Measurements from ENCODE around the gene COPS9.

COPS9 gene

GRCh38 chr2:240147382-240147781 is 11.3 kb upstream of the COPS9 start:
- DNase-seq: no peak

DNA sequence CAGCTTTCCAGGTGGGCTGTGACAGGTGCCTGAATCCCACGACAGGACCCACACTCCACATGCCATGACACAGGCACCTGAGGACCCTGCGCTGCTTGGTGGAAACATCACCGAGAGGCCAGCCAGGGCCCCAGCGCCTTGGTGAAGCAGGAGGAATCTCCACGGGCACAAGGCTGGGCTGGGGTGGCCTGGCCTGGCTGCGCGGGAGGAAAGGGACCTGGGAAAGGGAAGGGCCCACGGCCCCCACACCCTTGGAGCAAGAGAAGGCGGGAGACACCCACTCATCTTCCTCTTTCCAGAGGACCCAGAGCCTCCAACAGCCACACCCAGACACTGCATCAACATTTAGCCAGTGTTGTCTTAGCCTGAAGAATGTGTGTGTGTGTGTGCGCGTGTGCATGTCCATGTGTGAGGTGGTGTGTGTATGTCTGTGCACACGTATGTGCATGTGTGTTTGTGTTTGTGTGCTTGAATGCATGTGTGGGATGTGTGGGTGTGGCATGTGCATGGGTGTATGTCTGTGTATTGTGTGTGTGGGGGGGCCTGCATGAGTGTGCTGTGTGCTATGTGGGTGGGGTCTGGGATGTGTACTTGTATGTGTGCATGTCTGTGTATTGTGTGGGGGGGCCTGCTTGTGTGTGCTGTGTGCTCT is 10.6 kb upstream of the COPS9 start:
- no peak for DNase-seq

DNA sequence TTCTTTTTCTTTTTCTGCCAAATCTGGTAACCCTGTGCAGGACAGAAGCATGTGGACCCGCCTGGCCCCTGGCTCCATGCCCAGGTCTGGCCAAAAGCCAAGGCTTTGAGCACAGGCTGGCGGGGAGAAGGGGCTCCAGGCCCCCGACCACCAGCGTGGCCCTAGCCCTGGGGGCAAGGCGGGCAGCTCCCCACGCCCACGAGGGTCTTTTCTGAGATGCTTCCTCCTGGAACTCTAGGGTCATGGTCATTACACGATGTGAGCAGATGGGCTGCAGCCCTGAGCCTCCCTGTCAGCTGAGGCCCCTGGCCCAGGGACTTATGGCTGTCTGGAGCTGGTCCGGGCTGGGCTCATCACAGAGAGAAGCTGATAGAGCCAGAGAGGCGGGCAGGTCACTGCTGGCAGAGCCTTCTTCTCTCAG is 10.0 kb upstream of the COPS9 start:
- no peak for DNase-seq

DNA sequence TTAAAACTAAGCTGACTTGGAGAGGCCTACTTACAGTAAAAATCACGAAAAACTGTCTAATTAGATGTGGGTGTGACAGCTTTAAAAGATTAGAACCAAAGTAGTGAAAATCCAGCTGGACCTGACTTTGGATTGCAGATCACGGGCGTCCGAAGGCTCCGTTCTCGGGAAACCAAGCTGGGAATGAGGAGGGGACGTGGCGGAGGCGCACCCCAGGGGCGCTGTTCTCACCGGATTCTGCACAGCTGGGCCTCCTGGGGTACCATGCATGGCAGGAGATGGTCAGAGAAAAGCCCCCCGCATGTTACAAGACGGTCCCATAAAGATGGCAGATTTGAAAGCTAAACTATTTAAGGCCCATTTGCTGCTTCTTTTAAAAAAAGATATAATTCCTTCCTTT is 9.4 kb upstream of the COPS9 start:
- no peak for DNase-seq

DNA sequence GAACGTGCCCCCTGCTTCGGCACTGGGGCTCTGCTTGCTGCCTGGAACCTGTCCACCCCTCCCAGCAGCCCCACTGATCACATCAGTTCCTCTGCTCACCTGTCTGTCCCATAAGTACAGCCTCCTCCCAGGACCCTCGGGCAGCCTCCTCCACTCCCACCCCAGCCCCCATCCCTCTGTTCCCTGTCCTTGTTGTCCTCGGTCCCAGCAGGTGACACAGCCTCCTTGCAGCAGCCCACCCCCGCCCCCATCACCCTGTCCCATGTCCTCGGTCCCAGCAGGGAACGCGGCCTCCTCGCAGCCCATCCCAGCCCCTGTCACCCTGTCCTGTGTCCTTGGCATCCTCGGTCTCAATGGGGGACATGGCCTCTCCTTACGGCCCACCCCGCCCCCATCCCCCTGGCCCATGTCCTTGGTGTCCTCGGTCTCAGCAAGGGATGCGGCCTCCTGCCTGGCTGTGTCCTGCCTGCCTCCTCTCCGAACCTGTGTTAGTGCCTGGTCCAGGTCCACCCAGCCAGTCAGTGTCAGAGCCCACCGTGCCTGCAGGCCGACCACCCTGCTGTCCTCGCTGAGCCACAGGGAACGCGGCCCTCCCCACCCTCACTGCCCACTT is 8.7 kb upstream of the COPS9 start:
- DNase-seq: no peak

DNA sequence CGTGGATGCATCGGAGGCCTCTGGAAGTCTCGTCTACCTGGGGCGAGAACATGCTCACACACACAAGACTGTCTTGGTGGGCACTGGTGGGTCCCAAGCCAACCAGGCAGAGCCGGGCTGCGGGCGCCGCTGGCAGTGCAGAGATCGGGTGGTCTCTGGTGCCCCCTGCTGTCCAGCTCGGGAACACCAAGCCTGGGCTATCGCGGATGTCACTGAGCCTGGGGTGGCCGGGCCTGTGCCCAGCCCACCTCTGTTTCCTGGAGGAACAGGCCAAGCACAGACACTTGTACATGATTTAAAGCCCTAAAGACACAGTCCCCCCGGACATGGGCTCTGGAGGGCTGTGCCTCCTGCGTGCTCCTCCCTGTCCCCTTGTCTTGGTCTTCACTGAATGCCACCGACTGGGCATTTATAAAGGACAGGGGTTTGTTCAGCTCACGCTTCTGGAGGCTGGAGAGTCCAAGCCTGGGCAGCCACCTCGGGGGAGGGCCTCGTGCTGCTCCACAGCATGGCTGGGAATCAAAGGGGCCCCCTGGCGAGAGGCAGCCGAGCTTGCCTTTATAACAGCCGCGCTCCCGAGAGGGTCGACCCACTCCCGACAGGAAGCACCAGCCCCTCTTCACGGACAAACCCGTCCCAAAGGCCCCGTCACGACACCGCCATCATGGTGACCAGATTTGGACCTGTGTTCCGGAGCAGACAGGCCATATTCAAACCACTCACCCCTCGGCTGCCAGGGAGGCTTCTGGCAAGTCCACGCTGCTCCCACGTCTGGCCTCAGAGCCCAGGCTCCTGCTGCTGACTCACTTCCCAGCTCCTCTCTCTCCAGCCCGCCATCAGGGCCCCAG is 7.9 kb upstream of the COPS9 start:
- DNase-seq: no peak

- no peak for DNase-seq
These were observed 7.2 kb upstream of the COPS9 start for GRCh38 chr2:240143276-240143675.

GRCh38 chr2:240142859-240143258 is 6.8 kb upstream of the COPS9 start:
- no peak for DNase-seq

GRCh38 chr2:240142256-240142775 is 6.2 kb upstream of the COPS9 start:
- no peak for DNase-seq

GRCh38 chr2:240141736-240142135 is 5.6 kb upstream of the COPS9 start:
- no peak for DNase-seq

- no peak for DNase-seq
These were observed 4.8 kb upstream of the COPS9 start for GRCh38 chr2:240140920-240141319.

GRCh38 chr2:240140511-240140910 is 4.4 kb upstream of the COPS9 start, which contains the start of gene OTOS:
OTOS (minus strand) TSS chr2:240140658; CDS start chr2:240140326, 332 bp downstream.
- no peak for DNase-seq

- no peak for DNase-seq
These were observed 3.7 kb upstream of the COPS9 start for GRCh38 chr2:240139666-240140393.

DNA sequence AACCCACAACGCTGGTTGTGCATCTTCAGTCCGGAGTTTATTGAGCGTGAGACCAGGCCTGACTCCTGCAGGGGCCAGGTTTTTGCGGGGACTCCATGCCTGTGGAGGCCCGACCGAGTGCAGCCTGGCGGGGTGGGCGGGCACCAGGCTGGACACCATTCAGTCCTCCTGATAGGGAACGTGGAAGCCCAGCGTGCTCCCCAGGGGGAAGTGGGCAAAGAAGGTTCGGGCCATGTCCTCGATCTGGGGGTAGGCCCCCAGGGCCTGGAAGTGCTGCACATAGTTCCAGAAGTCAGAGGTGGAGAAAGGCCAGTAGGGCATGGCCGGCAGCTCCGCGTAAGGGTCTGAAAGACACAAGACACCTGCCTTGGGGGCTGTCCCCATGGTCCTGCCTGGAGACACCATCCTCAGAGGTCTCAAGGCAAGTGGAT is 2.9 kb upstream of the COPS9 start:
- DNase-seq: no peak

DNA sequence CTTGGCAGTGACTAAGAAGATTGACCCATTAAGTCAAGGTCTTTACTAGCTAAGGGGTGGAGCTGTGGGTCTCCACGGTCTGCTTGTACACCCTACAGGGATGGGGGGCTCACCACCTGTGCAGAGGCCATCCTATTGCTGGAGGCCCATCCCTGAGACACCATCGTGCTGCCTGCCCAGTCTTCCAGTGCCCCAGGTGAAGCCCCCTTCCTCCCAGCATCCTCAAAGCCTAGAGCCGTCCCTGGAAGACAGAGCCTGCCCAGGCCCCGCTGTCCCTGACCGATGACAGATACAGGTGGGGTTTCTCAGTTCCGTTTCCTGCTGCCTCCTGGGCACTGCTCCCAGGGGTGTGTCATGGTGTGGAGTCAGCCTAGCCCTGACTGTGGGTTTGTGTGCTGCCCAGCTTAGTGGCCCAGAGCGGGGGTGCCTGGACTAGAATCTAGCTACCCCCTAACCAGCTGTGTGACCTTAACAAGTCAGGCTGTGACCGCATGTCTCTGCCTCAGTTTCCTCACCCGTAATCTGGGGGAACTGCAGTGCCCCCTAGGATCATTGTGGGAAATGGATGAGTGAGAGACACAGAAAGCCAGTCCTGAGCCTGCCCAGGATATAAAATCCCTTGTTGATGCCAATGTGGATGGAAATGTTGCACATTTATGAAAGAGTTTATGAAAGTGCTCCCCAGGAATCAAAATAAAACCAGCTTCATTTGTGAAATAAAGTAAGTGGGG is 2.3 kb upstream of the COPS9 start:
- no peak for DNase-seq

GRCh38 chr2:240137596-240138253 is 1.6 kb upstream of the COPS9 start:
- no peak for DNase-seq

- no peak for DNase-seq
These were observed 677 bp upstream of the COPS9 start for GRCh38 chr2:240136671-240137292.

DNA sequence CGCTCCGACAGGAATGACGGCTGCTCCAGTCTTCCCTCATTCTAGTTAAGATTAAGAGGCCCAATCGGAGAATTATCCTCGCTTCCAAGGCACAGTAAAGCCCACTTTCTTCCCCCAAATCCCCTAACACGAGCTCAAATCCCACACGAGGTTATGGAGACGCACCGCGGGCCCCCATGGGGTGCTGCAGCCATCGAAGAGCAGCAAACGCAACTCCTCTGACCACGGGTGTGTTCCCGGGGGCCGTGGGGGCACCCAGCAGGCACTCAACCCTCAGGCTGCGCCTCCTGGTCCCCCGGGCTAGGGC is 446 bp downstream of the COPS9 start:
- DNase-seq: no peak

GRCh38 chr2:240134956-240135520 is 1.1 kb downstream of the COPS9 start:
- no peak for DNase-seq

DNA sequence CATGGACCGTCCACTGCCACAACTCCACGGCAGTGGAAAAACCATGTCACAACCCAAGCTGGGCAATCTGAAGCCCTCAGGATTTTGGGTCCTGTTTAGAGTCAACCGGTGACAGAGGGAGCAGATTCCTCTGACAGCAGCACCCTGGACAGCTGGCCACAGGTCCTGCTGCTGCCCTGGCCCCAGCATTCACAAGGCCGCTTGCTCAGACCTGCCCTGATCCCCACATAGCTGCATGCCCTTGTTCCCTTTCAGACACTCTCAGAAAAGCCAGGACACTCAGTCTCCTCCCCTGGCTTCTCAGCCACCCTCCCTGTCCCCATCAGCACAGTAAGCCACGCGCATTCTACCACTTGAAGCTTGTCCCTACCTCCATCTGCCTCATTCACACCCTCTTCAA is 1.6 kb downstream of the COPS9 start:
- no peak for DNase-seq

DNA sequence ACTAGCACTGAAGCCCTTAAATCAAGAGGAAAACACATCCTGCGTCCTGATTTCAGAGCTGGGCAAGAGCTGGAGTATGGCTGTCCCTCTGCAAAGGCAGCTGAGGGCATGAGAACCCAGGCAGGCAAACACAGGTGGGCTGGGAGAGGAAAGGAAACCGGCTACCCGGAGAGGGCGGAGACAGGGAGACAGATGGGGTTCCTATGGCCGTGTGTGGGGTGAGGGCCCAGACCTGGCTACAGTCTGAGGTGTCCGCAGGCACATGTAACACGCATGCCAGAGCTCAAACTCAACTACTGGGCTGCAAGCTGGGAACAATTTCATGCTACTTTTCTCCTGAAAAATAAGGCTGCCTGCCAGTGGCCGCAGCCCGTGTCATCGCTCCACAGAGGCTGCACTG is 2.7 kb downstream of the COPS9 start:
- DNase-seq: no peak
